Measurements from ENCODE around the gene C2orf72. TPM values are rescaled to one million over a fixed set of nuclear protein-coding genes. Genes with fewer than 3 reads are reported as not detected.

The C2orf72 gene
- total RNA-seq, 2 donors from 2014 or later = 1.8 to 3.9 TPM

GRCh38 chr2:231038483-231039293 lies 1.4 kb downstream of the C2orf72 start:
- Mint-ChIP-seq H3K36me3 (ENCODE audit: low read depth) (no peaks in the 10 kb centered on the region), H3K4me1 (peaks cover 10% of the 10 kb centered on the region), H3K4me3 (peak overlapping the region; percentile 46), H3K27ac (no peak overlapping the region), H3K9me3 (no peaks in the 10 kb centered on the region), H3K27me3 (ENCODE audit: insufficient read depth) (peaks cover 59% of the 10 kb centered on the region)
- no peaks in the 10 kb centered on the region for H3K9me3 ChIP-seq (ENCODE audit: control insufficient read depth, low read length)
- H3K9ac ChIP-seq (ENCODE audit: extremely low read depth, low read length, poor library complexity, severe bottlenecking) = no peak overlapping the region
- peak; percentile 63 for DNase-seq
- no peaks in the 10 kb centered on the region for H3K36me3 ChIP-seq (ENCODE audit: control insufficient read depth, insufficient read depth, low read length)
- 32 to 42% methylated on average over 6 to 20 of the region's 21 CpGs for WGBS, 2 experiments (ENCODE audit: insufficient coverage in 1 of 2, insufficient read length in 1 of 2)
- TF ChIP-seq CTCF (conservative IDR thresholded peaks at IDR 0.05) = no peak
- H3K27me3 ChIP-seq (ENCODE audit: control insufficient read depth, insufficient read depth, low read length, poor library complexity, severe bottlenecking) = peaks cover 60% of the 10 kb centered on the region
- H3K4me1 ChIP-seq (ENCODE audit: control insufficient read depth, insufficient read depth, low read length) = no peaks in the 10 kb centered on the region
- H3K27ac ChIP-seq (ENCODE audit: low read depth, low read length) = no peak overlapping the region
- peak overlapping the region; percentile 69 for H3K4me3 ChIP-seq (ENCODE audit: low read length)

- no peak for DNase-seq
- H3K27me3 Mint-ChIP-seq (ENCODE audit: insufficient read depth) = peaks cover 54% of the 10 kb centered on the region
- H3K9me3 Mint-ChIP-seq = no peaks in the 10 kb centered on the region
- H3K27ac Mint-ChIP-seq = no peak overlapping the region
- no peaks in the 10 kb centered on the region for H3K4me1 ChIP-seq (ENCODE audit: control insufficient read depth, insufficient read depth, low read length)
- H3K9me3 ChIP-seq (ENCODE audit: control insufficient read depth, low read length) = no peaks in the 10 kb centered on the region
- H3K4me1 Mint-ChIP-seq = peaks cover 9% of the 10 kb centered on the region
- no peaks in the 10 kb centered on the region for H3K36me3 Mint-ChIP-seq (ENCODE audit: low read depth)
- no peak overlapping the region for H3K27ac ChIP-seq (ENCODE audit: low read depth, low read length)
- no peaks in the 10 kb centered on the region for H3K36me3 ChIP-seq (ENCODE audit: control insufficient read depth, insufficient read depth, low read length)
- no peak for TF ChIP-seq CTCF (conservative IDR thresholded peaks at IDR 0.05)
- peaks cover 59% of the 10 kb centered on the region for H3K27me3 ChIP-seq (ENCODE audit: control insufficient read depth, insufficient read depth, low read length, poor library complexity, severe bottlenecking)
- H3K4me3 Mint-ChIP-seq = no peak overlapping the region
- 83% methylated on average over 6 of the region's 6 CpGs; no CpG with 5 or more reads in 1 of the 2 experiments for WGBS, 2 experiments (ENCODE audit: insufficient coverage in 1 of 2, insufficient read length in 1 of 2)
- no peak overlapping the region for H3K4me3 ChIP-seq (ENCODE audit: low read length)
- H3K9ac ChIP-seq (ENCODE audit: extremely low read depth, low read length, poor library complexity, severe bottlenecking) = no peak overlapping the region
Observed at GRCh38 chr2:231039294-231039664, 2.0 kb downstream of the C2orf72 start.

GRCh38 chr2:231039821-231040364 lies 2.6 kb downstream of the C2orf72 start:
- H3K9ac ChIP-seq (ENCODE audit: extremely low read depth, low read length, poor library complexity, severe bottlenecking) = no peak overlapping the region
- no peak for DNase-seq
- H3K9me3 ChIP-seq (ENCODE audit: control insufficient read depth, low read length) = no peaks in the 10 kb centered on the region
- no peak overlapping the region for H3K27ac Mint-ChIP-seq
- no peak for TF ChIP-seq CTCF (conservative IDR thresholded peaks at IDR 0.05)
- no peak overlapping the region for H3K4me3 Mint-ChIP-seq
- no peak overlapping the region for H3K27ac ChIP-seq (ENCODE audit: low read depth, low read length)
- H3K27me3 Mint-ChIP-seq (ENCODE audit: insufficient read depth) = peaks cover 51% of the 10 kb centered on the region
- H3K9me3 Mint-ChIP-seq = no peaks in the 10 kb centered on the region
- no peaks in the 10 kb centered on the region for H3K36me3 Mint-ChIP-seq (ENCODE audit: low read depth)
- H3K4me3 ChIP-seq (ENCODE audit: low read length) = no peak overlapping the region
- no peaks in the 10 kb centered on the region for H3K4me1 ChIP-seq (ENCODE audit: control insufficient read depth, insufficient read depth, low read length)
- WGBS, 2 experiments (ENCODE audit: insufficient coverage in 1 of 2, insufficient read length in 1 of 2) = 89 to 91% methylated on average over 6 to 8 of the region's 8 CpGs
- H3K4me1 Mint-ChIP-seq = peaks cover 6% of the 10 kb centered on the region
- H3K36me3 ChIP-seq (ENCODE audit: control insufficient read depth, insufficient read depth, low read length) = no peaks in the 10 kb centered on the region
- H3K27me3 ChIP-seq (ENCODE audit: control insufficient read depth, insufficient read depth, low read length, poor library complexity, severe bottlenecking) = peaks cover 53% of the 10 kb centered on the region

Measured in endodermal cell (in vitro differentiated cells).